Small intestine (tissue), 7 donors: ENCODE measurements around the gene LRP8. TPM values are rescaled to one million over a fixed set of nuclear protein-coding genes. Genes with fewer than 3 reads are reported as not detected.

Experiments used
- DNase-seq, 2 donors: peaks; one replicate each; pipeline versions ENCODE4 v3.0.0 to v3.0.0-alpha.2; 2013
- FAIRE-seq: peaks from 2 replicates; lab custom pipeline; 2012; peaks lifted over from hg19 to GRCh38; lab: Jason Lieb, UNC
- H3K27ac ChIP-seq, 3 donors: one replicate each; pipeline ENCODE4 v1.5.1; 2013; ENCODE audit warnings: low read length in 2 of 3, mild to moderate bottlenecking in 2 of 3, control low read depth in 1 of 3, inconsistent platforms in 1 of 3, low read depth in 1 of 3, moderate library complexity in 1 of 3
- H3K27me3 ChIP-seq, 3 donors: one replicate each; pipeline ENCODE4 v1.6.1; 2013; ENCODE audit warnings: low read length in 3 of 3, inconsistent platforms in 1 of 3; ENCODE audit not compliant: control insufficient read depth in 3 of 3, insufficient read depth in 3 of 3
- H3K36me3 ChIP-seq, 3 donors: one replicate each; pipeline ENCODE4 v1.6.1; 2013; ENCODE audit warnings: low read length in 3 of 3, inconsistent platforms in 1 of 3, low read depth in 1 of 3, mild to moderate bottlenecking in 1 of 3, moderate library complexity in 1 of 3; ENCODE audit not compliant: control insufficient read depth in 3 of 3, insufficient read depth in 2 of 3
- H3K4me1 ChIP-seq, 3 donors: one replicate each; pipeline ENCODE4 v1.6.1; 2013; ENCODE audit warnings: low read length in 2 of 3, inconsistent platforms in 1 of 3, low read depth in 1 of 3, mild to moderate bottlenecking in 1 of 3, moderate library complexity in 1 of 3; ENCODE audit not compliant: control insufficient read depth in 3 of 3, insufficient read depth in 2 of 3
- H3K4me3 ChIP-seq, 3 donors: one replicate each; pipeline ENCODE4 v1.5.1; 2013; ENCODE audit warnings: low read length in 3 of 3, control low read depth in 1 of 3, inconsistent platforms in 1 of 3, low read depth in 1 of 3, mild to moderate bottlenecking in 1 of 3, moderate library complexity in 1 of 3
- H3K9me3 ChIP-seq, 2 donors: one replicate each; pipeline ENCODE4 v1.6.1; 2013; ENCODE audit warnings: low read depth in 1 of 2, low read length in 1 of 2; ENCODE audit not compliant: control insufficient read depth in 2 of 2, insufficient read depth in 1 of 2
- WGBS, 3 donors: extraction: QIAGEN DNeasy Blood & Tissue Kit; methylation state at CpG; one replicate each; pipeline ENCODE4 v1.1.7; 2013; 5-methylcytosine and 5-hydroxymethylcytosine counted together
- polyA plus RNA-seq, 4 donors: library from polyadenylated mRNA; stranded (reverse) in 3 of 4; unstranded in 1 of 4; fragments of 200-250 nt in 3 of 4; fragments of 120-200 nt in 1 of 4; gene quantifications; one replicate each; pipeline versions ENCODE4 v1.2.1 to v1.2.3, GENCODE V29; 2013
- donor health status: healthy with polysubstance abuse.
- donor health status: control.
- donor health status: control.
- donor health status: Bipolar disorder and iron deficiency.
- donor health status: healthy.

LRP8 gene
- polyA plus RNA-seq, 4 donors, result 0.27 to 4.5 (median 2.1) TPM; not detected in 1

DNA sequence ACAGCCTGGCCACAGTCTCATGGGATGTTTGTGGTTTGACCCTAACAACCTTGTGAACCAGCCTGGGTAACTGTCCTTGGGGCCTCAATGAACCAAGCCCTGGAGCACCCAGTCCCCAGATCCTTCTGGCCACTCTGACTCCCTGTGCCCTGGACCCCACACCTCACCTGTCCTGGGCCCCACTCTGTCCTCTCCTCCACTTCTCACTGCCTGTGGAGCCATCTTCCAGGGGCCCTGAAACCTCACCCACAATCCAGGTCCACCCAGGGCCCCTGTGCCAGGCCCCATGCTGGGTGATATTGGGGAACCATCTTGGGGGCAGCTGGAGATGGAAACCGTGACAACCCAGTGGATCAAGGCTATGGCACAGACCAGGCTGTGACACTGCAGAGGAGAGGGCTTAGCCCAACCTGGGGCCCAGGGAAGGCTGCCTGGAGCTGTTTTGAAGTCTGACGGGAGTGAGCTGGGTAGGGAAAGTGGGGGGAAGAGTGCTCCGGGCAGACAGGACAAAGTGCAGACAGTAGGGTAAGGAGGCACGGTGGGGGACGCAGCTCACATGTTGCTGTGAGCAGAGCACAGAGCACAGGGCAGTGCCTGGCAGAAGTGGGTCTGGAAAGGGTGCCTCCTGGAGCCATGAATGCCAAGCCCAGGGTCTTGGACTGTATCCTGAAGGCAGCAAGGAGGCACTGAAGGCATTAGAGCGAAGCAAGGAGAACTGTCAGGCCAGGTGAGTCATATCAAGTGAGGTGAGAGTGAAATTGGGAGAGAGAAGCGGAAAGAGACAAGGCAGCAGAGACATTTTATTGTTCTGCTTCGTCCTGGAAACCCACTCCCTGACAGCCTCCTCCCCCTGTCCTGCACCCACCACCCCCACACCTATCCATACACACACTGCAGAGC is 12.1 kb upstream of the LRP8 start:
- Histone ChIP-seq H3K4me1 (peaks cover 0 to 9% (median 0%) of the 10 kb centered on the region in 3 donors), H3K27ac (no peak overlapping the region), H3K27me3 (peaks cover 0 to 2% (median 0%) of the 10 kb centered on the region in 3 donors), H3K9me3 (peaks cover 0 to 11% of the 10 kb centered on the region in 2 donors), H3K4me3 (no peak overlapping the region), H3K36me3 (no peaks in the 10 kb centered on the region)
- FAIRE-seq, result no peak
- WGBS, 3 donors, result 60 to 64% (median 64%) methylated on average over 7 to 8 of the region's 8 CpGs
- peak in 1 of 2 donors; percentile 49 for DNase-seq

DNA sequence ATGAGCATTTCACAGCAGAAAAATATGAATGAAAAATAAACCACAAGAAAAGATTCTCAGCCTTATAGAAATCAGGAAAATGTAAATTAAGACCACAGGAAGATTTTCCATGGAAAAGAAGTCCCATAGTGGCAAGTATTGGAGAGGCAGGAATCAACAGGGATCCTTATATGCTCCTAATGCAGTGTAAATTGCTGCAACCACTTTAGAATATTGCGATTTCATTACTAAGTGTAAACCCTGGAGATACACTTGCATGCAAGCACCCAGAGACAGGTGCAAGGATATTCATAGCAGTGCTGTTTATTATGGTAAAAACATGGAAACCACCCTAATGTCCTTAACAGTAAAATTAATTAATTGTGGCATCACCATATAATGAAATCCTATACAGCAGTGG is 10.6 kb upstream of the LRP8 start:
- FAIRE-seq, result no peak
- 93 to 95% (median 95%) methylated on average over 1 of the region's 1 CpG for WGBS, 3 donors

DNA sequence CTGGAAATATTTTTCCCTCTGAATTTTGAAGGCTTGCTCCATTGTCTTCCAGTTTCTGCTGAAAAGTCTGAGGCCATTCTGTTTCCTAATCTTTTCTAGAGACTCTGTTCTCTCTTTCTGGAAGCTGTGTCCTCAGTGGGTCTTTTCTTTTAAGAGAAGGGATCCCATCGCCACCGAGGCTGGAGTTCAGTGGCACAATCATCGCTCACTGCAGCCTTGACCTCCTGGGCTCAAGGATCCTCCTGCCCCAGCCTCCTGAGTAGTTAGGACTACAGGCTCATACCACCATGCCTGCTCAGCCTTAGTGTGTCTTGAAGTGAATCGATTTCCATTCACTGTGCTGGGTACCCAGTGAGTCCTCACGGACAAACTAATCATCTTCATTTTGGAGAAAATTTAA is 9.6 kb upstream of the LRP8 start:
- DNase-seq (no peak), FAIRE-seq (no peak)
- H3K36me3 ChIP-seq, result no peaks in the 10 kb centered on the region
- H3K27ac ChIP-seq, result no peak overlapping the region
- peaks cover 0 to 11% of the 10 kb centered on the region in 2 donors for H3K9me3 ChIP-seq
- 92 to 94% (median 94%) methylated on average over 5 of the region's 5 CpGs for WGBS, 3 donors
- peaks cover 0 to 2% (median 0%) of the 10 kb centered on the region in 3 donors for H3K27me3 ChIP-seq
- H3K4me3 ChIP-seq, result no peak overlapping the region
- H3K4me1 ChIP-seq, result peaks cover 0 to 9% (median 0%) of the 10 kb centered on the region in 3 donors

More for the DNA sequence above, 10.6 kb upstream of the LRP8 start:
- H3K9me3 ChIP-seq, result peaks cover 0 to 11% of the 10 kb centered on the region in 2 donors
- peaks cover 0 to 9% (median 0%) of the 10 kb centered on the region in 3 donors for H3K4me1 ChIP-seq
- no peak for DNase-seq
- H3K27ac ChIP-seq, result no peak overlapping the region
- H3K4me3 ChIP-seq, result no peak overlapping the region
- H3K27me3 ChIP-seq, result peaks cover 0 to 2% (median 0%) of the 10 kb centered on the region in 3 donors
- no peaks in the 10 kb centered on the region for H3K36me3 ChIP-seq

DNA sequence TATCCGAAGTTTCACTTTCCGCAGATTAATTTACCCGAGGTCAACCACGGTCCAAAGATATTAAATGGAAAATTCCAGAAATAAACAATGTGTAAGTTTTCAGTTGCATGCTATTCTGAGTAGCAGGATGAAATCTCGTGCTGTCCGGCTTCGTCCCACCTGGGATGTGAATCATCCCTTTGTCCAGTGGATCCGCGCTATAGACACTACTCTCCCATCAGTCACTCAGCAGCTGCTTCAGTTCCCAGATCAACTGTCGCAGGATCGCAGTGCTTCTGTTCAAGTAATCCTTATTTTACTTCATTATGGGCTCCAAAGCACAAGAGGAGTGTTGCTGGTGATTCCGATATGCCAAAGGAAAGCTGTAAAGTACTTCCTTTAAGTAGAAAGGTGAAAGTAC is 8.3 kb upstream of the LRP8 start:
- 66 to 77% (median 72%) methylated on average over 12 of the region's 12 CpGs for WGBS, 3 donors
- Histone ChIP-seq H3K36me3 (no peaks in the 10 kb centered on the region), H3K27me3 (peaks cover 0 to 2% (median 0%) of the 10 kb centered on the region in 3 donors), H3K4me1 (peaks cover 0 to 9% (median 0%) of the 10 kb centered on the region in 3 donors), H3K9me3 (peaks cover 0 to 6% of the 10 kb centered on the region in 2 donors), H3K27ac (no peak overlapping the region), H3K4me3 (no peak overlapping the region)
- DNase-seq, result no peak
- no peak for FAIRE-seq

DNA sequence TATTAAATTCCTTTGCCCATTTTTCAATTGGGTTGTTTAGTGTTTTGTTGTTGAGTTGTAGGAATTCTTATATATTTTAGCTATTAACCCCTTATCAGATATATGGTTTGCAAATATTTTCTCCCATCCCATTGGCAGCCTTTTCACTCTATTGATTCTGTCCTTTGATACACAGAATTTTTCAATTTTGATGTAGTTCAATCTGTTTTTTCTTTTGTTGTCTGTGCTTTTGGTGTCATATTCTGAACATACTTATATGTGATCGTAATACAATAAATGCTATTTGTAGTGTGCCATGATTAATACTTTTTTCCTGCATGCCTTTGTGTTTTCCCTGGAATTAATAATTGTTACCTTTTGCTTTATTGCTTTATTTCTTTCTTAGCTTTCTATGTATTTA is 7.8 kb upstream of the LRP8 start:
- Histone ChIP-seq H3K4me1 (peaks cover 0 to 9% (median 0%) of the 10 kb centered on the region in 3 donors), H3K9me3 (peaks cover 0 to 2% of the 10 kb centered on the region in 2 donors), H3K36me3 (no peaks in the 10 kb centered on the region), H3K27me3 (peaks cover 0 to 2% (median 0%) of the 10 kb centered on the region in 3 donors), H3K27ac (no peak overlapping the region), H3K4me3 (no peak overlapping the region)
- 92 to 97% (median 95%) methylated on average over 1 of the region's 1 CpG for WGBS, 3 donors
- FAIRE-seq (no peak), DNase-seq (no peak)

DNA sequence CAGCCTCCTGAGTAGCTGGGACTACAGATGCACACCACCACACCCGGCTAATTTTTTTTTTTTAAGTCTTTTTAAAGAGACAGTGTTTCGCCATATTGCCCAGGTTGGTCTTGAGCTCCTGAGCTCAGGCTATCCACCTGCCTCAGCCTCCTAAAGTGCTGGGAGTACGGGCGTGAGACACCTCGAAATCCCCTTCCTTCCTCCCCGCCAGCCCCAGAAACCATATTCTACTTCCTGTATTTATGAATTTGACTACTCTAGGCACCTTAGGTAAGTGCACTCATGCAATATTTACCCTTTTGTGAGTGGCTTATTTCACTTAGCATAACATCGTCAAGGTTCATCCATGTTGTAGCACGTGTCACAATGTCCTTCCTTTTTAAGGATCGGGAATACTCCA is 6.9 kb upstream of the LRP8 start:
- H3K36me3 ChIP-seq, result no peaks in the 10 kb centered on the region
- no peak overlapping the region for H3K27ac ChIP-seq
- no peak for DNase-seq
- no peak for FAIRE-seq
- no peak overlapping the region for H3K4me3 ChIP-seq
- 65 to 75% (median 68%) methylated on average over 9 of the region's 9 CpGs for WGBS, 3 donors
- no peaks in the 10 kb centered on the region for H3K9me3 ChIP-seq
- peaks cover 0 to 2% (median 0%) of the 10 kb centered on the region in 3 donors for H3K4me1 ChIP-seq
- H3K27me3 ChIP-seq, result peaks cover 0 to 2% (median 0%) of the 10 kb centered on the region in 3 donors

DNA sequence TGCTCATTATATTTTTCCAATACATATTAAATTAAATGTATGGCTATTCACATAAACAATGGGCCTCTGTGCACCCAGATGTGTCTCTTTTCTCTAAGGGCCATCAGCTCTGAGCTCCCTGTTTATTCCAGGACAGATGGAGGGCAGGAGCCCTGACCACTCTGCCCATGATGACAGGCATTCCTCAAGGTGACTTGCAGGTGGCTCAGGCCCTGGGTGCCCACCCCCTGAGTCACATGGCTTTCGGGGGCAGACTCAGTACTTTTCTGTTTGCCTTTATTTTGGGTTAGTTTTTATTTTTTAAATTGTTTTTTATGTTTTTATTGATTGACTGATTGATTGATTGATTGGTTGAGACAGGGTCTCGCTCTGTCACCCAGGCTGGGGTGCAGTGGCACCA is 6.4 kb upstream of the LRP8 start:
- Histone ChIP-seq H3K4me3 (no peak overlapping the region), H3K36me3 (no peaks in the 10 kb centered on the region), H3K9me3 (no peaks in the 10 kb centered on the region), H3K4me1 (no peaks in the 10 kb centered on the region), H3K27ac (no peak overlapping the region), H3K27me3 (peaks cover 0 to 2% (median 0%) of the 10 kb centered on the region in 3 donors)
- FAIRE-seq, result no peak
- no peak for DNase-seq
- WGBS, 3 donors, result 89 to 96% (median 93%) methylated on average over 2 of the region's 2 CpGs

DNA sequence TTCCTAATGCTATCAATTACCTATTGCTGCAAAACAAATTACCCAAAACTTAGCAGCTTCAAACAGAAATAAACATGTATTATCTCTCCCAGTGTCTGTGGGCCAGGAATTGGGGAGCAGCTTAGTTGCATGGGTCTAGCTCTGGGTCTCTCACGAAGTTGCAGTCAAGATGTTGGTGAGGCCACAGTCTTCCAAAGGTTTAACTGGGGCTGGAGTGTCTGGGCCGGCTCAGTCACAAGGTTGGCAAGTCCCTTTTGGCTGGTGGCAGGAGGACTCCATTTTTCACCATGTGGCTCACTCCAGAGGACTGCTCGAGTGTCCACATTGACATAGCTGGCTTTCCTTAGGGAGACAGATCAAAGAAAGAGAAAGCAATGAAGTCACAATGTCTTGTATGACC is 5.0 kb upstream of the LRP8 start:
- Histone ChIP-seq H3K27me3 (peaks cover 0 to 4% (median 0%) of the 10 kb centered on the region in 3 donors), H3K9me3 (no peaks in the 10 kb centered on the region), H3K4me3 (no peak overlapping the region), H3K4me1 (no peaks in the 10 kb centered on the region), H3K27ac (no peak overlapping the region), H3K36me3 (no peaks in the 10 kb centered on the region)
- FAIRE-seq (no peak), DNase-seq (no peak)
- 73 to 84% (median 83%) methylated on average over 3 of the region's 3 CpGs for WGBS, 3 donors
